Ammon's horn (tissue), 1 donor: ENCODE data around the gene USP6NL.

ENCODE experiments used
- DNase-seq: peaks from one replicate; pipeline ENCODE4 v3.0.0-alpha.2; 2016; ENCODE audit warnings: low spot score

USP6NL gene

GRCh38 chr10:11415095-11415494 is 196.4 kb downstream of the USP6NL start:
- no peak for DNase-seq

GRCh38 chr10:11414314-11415038 is 197.0 kb downstream of the USP6NL start:
- DNase-seq = no peak

DNA sequence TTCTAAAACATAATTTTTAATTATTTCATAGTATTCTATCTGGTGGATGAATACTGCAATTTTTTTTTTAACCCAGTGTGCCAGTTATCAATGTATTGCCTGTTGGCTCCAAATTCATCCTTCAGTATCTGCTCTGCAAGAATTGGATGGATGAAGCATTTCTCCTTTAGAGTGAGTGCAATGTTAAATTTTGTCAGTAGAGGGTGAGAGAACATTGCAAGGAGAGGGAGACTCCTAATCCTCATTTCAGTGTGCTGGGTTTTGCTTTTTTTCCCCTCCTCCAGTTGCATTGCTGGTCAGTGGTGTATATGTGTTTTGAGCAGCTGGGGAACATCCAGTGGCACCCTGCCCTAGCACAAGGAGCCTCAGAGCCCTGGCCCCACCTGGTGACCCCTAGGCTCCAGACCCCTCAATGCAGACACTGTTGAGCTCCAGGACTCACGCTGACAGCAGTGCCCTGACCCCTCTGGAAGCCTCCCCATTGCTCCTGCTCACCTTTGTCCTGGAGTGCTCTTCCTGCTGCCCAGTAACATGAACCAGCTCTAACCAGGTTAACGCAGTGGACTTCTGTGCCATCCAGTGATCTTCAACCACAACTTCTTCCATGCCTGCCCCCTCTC is 199.4 kb downstream of the USP6NL start:
- DNase-seq = no peak

- DNase-seq = no peak
Observed at GRCh38 chr10:11409357-11409756, 202.1 kb downstream of the USP6NL start.

DNA sequence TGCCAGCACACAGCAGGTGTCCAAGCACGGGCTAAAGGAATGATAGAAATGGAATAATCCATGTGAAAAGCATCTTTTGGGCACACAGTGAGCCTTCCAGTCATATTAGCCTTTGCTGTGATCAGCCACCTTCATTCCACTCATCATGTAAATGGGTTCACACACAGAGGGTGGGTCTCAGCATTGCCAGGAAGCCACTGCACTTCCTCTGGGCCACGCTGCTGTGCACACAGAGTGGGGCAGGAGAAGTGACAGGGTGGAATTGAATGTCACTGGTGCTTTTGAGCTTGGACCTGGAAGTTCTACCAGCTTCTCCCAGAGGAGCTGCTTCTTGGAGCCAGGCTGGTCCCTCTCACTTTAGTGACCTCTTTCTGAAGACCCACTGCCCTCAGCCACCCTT is 203.5 kb downstream of the USP6NL start:
- DNase-seq = no peak

- no peak for DNase-seq
Observed at GRCh38 chr10:11406746-11407145, 204.7 kb downstream of the USP6NL start.

GRCh38 chr10:11404901-11405300 is 206.5 kb downstream of the USP6NL start:
- no peak for DNase-seq
